Lower lobe of right lung (tissue), 2 donors: Measurements from ENCODE around the gene OGFR. TPM values are rescaled to one million over a fixed set of nuclear protein-coding genes. Genes with fewer than 3 reads are reported as not detected.
A peak's percentile ranks its signal among the peaks of the same experiment; 100 is the strongest.

Experiments
- ATAC-seq, 2 donors: fragments of 200-7000 bp; cut with Tn5 transposase; one replicate each; pipeline ENCODE4 v1.9.1; 2020 to 2022; ENCODE audit warnings: mild to moderate bottlenecking in 2 of 2, moderate library complexity in 2 of 2
- DNase-seq: peaks from one replicate; pipeline ENCODE4 v3.0.0-alpha.2; 2020
- H3K27ac ChIP-seq: fragments of 200-600 bp; one replicate; pipeline ENCODE4 v1.8.0; 2022
- H3K27me3 ChIP-seq: fragments of 200-600 bp; one replicate; pipeline ENCODE4 v1.8.0; 2022; ENCODE audit warnings: low read depth
- H3K36me3 ChIP-seq: fragments of 200-600 bp; one replicate; pipeline ENCODE4 v1.8.0; 2022; ENCODE audit warnings: mild to moderate bottlenecking
- H3K4me1 ChIP-seq: fragments of 200-600 bp; one replicate; pipeline ENCODE4 v1.8.0; 2022
- H3K4me3 ChIP-seq: fragments of 200-600 bp; one replicate; pipeline ENCODE4 v1.8.0; 2022; ENCODE audit warnings: mild to moderate bottlenecking
- H3K9me3 ChIP-seq: fragments of 200-600 bp; one replicate; pipeline ENCODE4 v1.8.0; 2022
- CTCF ChIP-seq: fragments of 200-600 bp; IDR thresholded peaks from one replicate; pipeline ENCODE4 v1.8.0; 2022; ENCODE audit warnings: antibody characterized with exemption, mild to moderate bottlenecking
- intact Hi-C: fragments of 100-400 bp; cut with DNase I; formaldehyde crosslinking; loops from one replicate; pipeline ENCODE4 v1.11.0; 2022
- total RNA-seq: library from RNA; stranded (reverse); fragmentation: NEBNext Ultra II Directional; extraction: Animal tissue kit (Norgen Biotek cat#: 25700); gene quantifications from one replicate; pipeline ENCODE4 v1.2.1, GENCODE V29; 2021
- donor health status: DM: no; HTN: yes; CAD: no; lungs with severe emphysema.

The OGFR gene
- total RNA-seq, 1 donor from 2014 or later, result 69.4 TPM

- Histone ChIP-seq H3K4me1 (peaks cover 13% of the 10 kb centered on the region), H3K36me3 (no peaks in the 10 kb centered on the region), H3K9me3 (no peaks in the 10 kb centered on the region), H3K27ac (no peak overlapping the region), H3K27me3 (peaks cover 19% of the 10 kb centered on the region), H3K4me3 (no peak overlapping the region)
- intact Hi-C loops, result no loop called here
- no peak for TF ChIP-seq CTCF
- DNase-seq (no peak), ATAC-seq (no peak)
Observed at GRCh38 chr20:62823688-62824475, 19.2 kb downstream of the OGFR start.

DNA sequence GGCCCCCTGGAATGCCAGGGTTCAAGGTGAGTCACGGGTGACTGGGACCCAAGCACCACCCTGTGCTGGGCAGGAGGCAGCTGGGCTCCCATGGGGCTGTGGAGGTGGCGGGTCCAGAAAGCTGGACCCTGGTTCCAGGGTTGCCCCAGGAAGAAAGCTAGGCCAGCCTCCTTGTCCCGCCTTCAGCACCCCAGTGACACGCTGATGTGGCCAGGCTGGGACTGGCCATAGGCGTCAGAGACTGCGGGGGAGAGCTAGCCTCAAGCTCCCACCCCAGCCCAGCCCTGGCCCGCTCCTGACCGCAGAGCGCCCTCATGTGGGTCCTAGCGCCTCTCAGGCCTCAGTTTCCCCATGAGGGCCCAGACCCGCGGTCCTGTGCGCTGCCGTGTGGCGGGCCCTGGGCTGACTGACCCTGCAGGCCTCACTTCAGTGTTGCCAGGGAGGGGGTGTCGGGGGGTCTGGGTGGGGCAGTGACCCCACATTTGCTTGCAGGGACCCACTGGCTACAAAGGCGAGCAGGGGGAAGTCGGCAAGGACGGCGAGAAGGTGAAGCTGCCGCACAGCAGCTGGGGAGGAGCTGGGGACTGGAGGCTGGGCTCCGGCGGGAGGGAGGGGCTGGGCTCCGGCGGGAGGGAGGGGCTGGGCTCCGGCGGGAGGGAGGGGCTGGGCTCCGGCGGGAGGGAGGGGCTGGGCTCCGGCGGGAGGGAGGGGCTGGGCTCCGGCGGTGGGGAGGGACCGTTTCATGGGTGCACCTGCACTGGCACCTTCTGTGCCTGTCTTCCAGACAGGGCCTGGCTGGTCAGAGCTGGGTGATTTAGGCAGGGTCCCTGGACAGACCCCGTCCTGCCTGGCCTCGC lies 20.1 kb downstream of the OGFR start:
- no peaks in the 10 kb centered on the region for H3K36me3 ChIP-seq
- no peak for TF ChIP-seq CTCF
- no peak overlapping the region for H3K27ac ChIP-seq
- intact Hi-C loops, result no loop called here
- H3K4me1 ChIP-seq, result peaks cover 5% of the 10 kb centered on the region
- H3K9me3 ChIP-seq, result no peaks in the 10 kb centered on the region
- H3K4me3 ChIP-seq, result no peak overlapping the region
- DNase-seq (no peak), ATAC-seq (peak; percentile 4 to 66)
- H3K27me3 ChIP-seq, result peaks cover 10% of the 10 kb centered on the region

DNA sequence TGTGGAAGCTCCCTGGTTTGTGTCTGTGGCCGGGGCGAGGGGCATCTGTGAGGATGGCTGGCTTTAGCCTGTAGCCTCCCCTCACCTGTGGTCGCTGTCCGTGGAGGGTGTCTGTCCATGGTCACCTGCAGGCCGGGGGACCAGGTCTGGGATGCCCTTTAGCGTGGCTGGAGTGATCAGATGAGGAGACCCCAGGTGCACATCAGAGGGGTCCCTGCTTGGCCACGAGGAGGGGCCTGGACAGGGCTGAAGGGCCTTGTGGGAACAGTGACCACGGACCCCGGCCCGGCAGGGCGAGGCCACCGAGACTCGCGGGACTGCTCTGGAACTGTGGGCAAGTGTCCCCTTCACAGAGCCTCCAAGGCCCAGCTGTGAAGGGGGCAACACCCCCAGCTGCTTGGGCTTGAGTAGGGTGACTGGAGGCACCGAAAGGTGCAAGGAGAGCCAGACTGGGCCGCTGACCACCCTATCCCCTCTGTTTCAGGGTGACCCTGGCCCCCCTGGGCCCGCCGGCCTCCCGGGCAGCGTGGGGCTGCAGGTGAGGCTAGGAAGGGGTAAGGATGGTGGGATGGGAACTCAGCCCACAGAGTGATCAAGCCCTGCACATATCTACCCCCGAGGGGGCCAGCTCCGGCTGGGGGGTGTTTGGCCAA lies 20.8 kb downstream of the OGFR start:
- DNase-seq, result no peak
- H3K4me3 ChIP-seq, result no peak overlapping the region
- peaks cover 3% of the 10 kb centered on the region for H3K27me3 ChIP-seq
- peak; percentile 1 to 4 for ATAC-seq
- H3K4me1 ChIP-seq, result peaks cover 5% of the 10 kb centered on the region
- no peak for TF ChIP-seq CTCF
- H3K36me3 ChIP-seq, result no peaks in the 10 kb centered on the region
- intact Hi-C loops, result no loop called here
- H3K27ac ChIP-seq, result no peak overlapping the region
- no peaks in the 10 kb centered on the region for H3K9me3 ChIP-seq

DNA sequence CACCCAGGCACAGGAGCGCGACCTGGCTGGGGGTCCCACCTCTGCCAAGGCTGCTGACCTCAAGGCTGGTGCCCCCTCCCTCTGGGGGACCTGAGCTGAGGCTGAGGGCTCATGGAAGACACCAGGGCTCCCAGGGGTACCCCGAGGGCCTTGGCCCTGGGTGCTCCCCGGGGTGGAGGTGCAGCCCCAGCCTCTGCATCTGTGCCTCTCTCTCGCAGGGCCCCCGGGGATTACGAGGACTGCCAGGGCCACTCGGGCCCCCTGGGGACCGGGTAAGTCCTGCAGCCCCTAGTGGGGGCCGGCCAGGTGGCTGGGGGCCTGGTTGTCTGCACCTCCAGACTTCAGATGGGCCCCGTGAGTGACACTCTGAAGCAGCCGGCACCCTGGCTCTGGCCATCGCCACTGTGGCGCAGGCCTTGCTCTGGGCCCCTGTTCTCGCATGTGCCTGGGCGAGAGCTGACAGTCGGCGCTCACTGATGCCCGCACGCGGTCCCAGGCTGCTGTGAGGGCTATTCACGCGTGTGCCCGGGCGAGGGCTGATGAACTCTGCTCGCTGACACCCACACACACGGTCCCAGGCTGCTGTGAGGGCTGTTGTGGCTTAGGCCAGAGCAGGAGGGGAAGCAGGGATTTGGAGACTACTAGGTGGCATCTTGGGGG lies 21.5 kb downstream of the OGFR start:
- no peak for ATAC-seq
- DNase-seq, result no peak
- intact Hi-C loops, result no loop called here
- H3K27ac ChIP-seq, result no peak overlapping the region
- no peaks in the 10 kb centered on the region for H3K27me3 ChIP-seq
- H3K36me3 ChIP-seq, result no peaks in the 10 kb centered on the region
- no peak overlapping the region for H3K4me3 ChIP-seq
- H3K4me1 ChIP-seq, result peaks cover 5% of the 10 kb centered on the region
- TF ChIP-seq CTCF, result no peak
- H3K9me3 ChIP-seq, result no peaks in the 10 kb centered on the region
